GM20000 (cell line): ENCODE measurements around the gene CAMTA1.

ENCODE experiments used
- DNase-seq: peaks from one replicate; pipeline ENCODE4 v3.0.0; 2012; ENCODE audit warnings: low spot score
- CTCF ChIP-seq: IDR thresholded peaks from 2 replicates; pipeline ENCODE4 v1.5.1; 2012; ENCODE audit warnings: mild to moderate bottlenecking, control low read depth; ENCODE audit errors: extremely low read depth, missing control alignments

Gene CAMTA1

GRCh38 chr1:7042322-7043190 lies 257.3 kb downstream of the CAMTA1 start:
- no peak for TF ChIP-seq CTCF
- DNase-seq: peak; percentile 61

GRCh38 chr1:7043191-7043549 lies 257.9 kb downstream of the CAMTA1 start:
- DNase-seq: no peak
- no peak for TF ChIP-seq CTCF

- TF ChIP-seq CTCF: no peak
- DNase-seq: no peak
These were observed 258.7 kb downstream of the CAMTA1 start for GRCh38 chr1:7043719-7044535.

- DNase-seq: no peak
- TF ChIP-seq CTCF: no peak
These were observed 260.6 kb downstream of the CAMTA1 start for GRCh38 chr1:7045897-7046296.

- DNase-seq: no peak
- no peak for TF ChIP-seq CTCF
These were observed 261.1 kb downstream of the CAMTA1 start for GRCh38 chr1:7046314-7046713.

- no peak for TF ChIP-seq CTCF
- no peak for DNase-seq
These were observed 261.6 kb downstream of the CAMTA1 start for GRCh38 chr1:7046891-7047290.

GRCh38 chr1:7047866-7048265 lies 262.6 kb downstream of the CAMTA1 start:
- no peak for DNase-seq
- TF ChIP-seq CTCF: no peak
